Measurements from ENCODE around the gene LRRC55.

- no peak for TF ChIP-seq POLR2A (IDR thresholded peaks at IDR 0.05)
- TF ChIP-seq CTCF (IDR thresholded peaks at IDR 0.05) = no peak
These were observed 27.0 kb upstream of the LRRC55 start for GRCh38 chr11:57154739-57155138.
